Type B pancreatic cell (in vitro differentiated cells): ENCODE measurements around the gene APP. TPM values are rescaled to one million over a fixed set of nuclear protein-coding genes. Genes with fewer than 3 reads are reported as not detected.
A peak's percentile ranks its signal among the peaks of the same experiment; 100 is the strongest.

ENCODE experiments used
- DNase-seq: peaks from one replicate; pipeline ENCODE4 v3.0.0; 2021; ENCODE audit warnings: mixed read lengths; ENCODE audit not compliant: unreplicated experiment; ENCODE audit errors: extremely low spot score
- H3K27ac Mint-ChIP-seq: 2 replicates; pipeline ENCODE4 v1.8.0; 2021; ENCODE audit warnings: mild to moderate bottlenecking, mixed read lengths
- H3K27me3 Mint-ChIP-seq: 2 replicates; pipeline ENCODE4 v1.8.0; 2021; ENCODE audit warnings: mixed read lengths
- H3K36me3 Mint-ChIP-seq: 2 replicates; pipeline ENCODE4 v1.8.0; 2021; ENCODE audit warnings: mixed read lengths
- H3K4me1 Mint-ChIP-seq: one replicate; pipeline ENCODE4 v1.8.0; 2021; ENCODE audit warnings: mixed read lengths; ENCODE audit not compliant: unreplicated experiment
- H3K4me3 Mint-ChIP-seq: 2 replicates; pipeline ENCODE4 v1.8.0; 2021; ENCODE audit warnings: mild to moderate bottlenecking, mixed read lengths
- H3K9me3 Mint-ChIP-seq: 2 replicates; pipeline ENCODE4 v1.8.0; 2021; ENCODE audit warnings: mixed read lengths
- CTCF ChIP-seq: fragments of 200-600 bp; sonication (generic); conservative IDR thresholded peaks from 2 replicates; pipeline ENCODE4 v1.5.0; 2021; ENCODE audit warnings: antibody characterized with exemption, mild to moderate bottlenecking
- total RNA-seq: library from RNA; stranded (reverse); gene quantifications from 2 replicates; pipeline ENCODE4 v1.2.1, GENCODE V29; 2021; ENCODE audit warnings: low replicate concordance

The APP gene
- total RNA-seq, 1 donor from 2014 or later = 415 TPM

- H3K9me3 Mint-ChIP-seq = no peaks in the 10 kb centered on the region
- peaks cover 49% of the 10 kb centered on the region for H3K4me1 Mint-ChIP-seq
- no peak for TF ChIP-seq CTCF
- no peaks in the 10 kb centered on the region for H3K27me3 Mint-ChIP-seq
- DNase-seq = no peak
- H3K27ac Mint-ChIP-seq = peak overlapping the region; percentile 64
- H3K36me3 Mint-ChIP-seq = peaks cover 30% of the 10 kb centered on the region
- H3K4me3 Mint-ChIP-seq = peak overlapping the region; percentile 30
Observed at GRCh38 chr21:26127918-26128317, 42.7 kb downstream of the APP start.

- no peaks in the 10 kb centered on the region for H3K9me3 Mint-ChIP-seq
- no peak for DNase-seq
- H3K36me3 Mint-ChIP-seq = peaks cover 26% of the 10 kb centered on the region
- peaks cover 49% of the 10 kb centered on the region for H3K4me1 Mint-ChIP-seq
- H3K27ac Mint-ChIP-seq = peak overlapping the region; percentile 64
- no peak for TF ChIP-seq CTCF
- H3K4me3 Mint-ChIP-seq = peak overlapping the region; percentile 39
- H3K27me3 Mint-ChIP-seq = no peaks in the 10 kb centered on the region
Observed at GRCh38 chr21:26127073-26127814, 43.3 kb downstream of the APP start.

GRCh38 chr21:26126168-26126553 lies 44.4 kb downstream of the APP start:
- H3K9me3 Mint-ChIP-seq = no peaks in the 10 kb centered on the region
- H3K4me3 Mint-ChIP-seq = peak overlapping the region; percentile 9
- no peak for TF ChIP-seq CTCF
- peak overlapping the region; percentile 78 for H3K27ac Mint-ChIP-seq
- no peaks in the 10 kb centered on the region for H3K27me3 Mint-ChIP-seq
- H3K36me3 Mint-ChIP-seq = peaks cover 26% of the 10 kb centered on the region
- DNase-seq = no peak
- peaks cover 49% of the 10 kb centered on the region for H3K4me1 Mint-ChIP-seq

- no peak for DNase-seq
- TF ChIP-seq CTCF = no peak
- peak overlapping the region; percentile 9 for H3K4me3 Mint-ChIP-seq
- peaks cover 52% of the 10 kb centered on the region for H3K4me1 Mint-ChIP-seq
- H3K27ac Mint-ChIP-seq = peak overlapping the region; percentile 78
- H3K36me3 Mint-ChIP-seq = peaks cover 27% of the 10 kb centered on the region
- H3K27me3 Mint-ChIP-seq = no peaks in the 10 kb centered on the region
- no peaks in the 10 kb centered on the region for H3K9me3 Mint-ChIP-seq
Observed at GRCh38 chr21:26125433-26126167, 45.0 kb downstream of the APP start.

GRCh38 chr21:26124896-26125295 lies 45.7 kb downstream of the APP start:
- H3K36me3 Mint-ChIP-seq = peaks cover 23% of the 10 kb centered on the region
- no peaks in the 10 kb centered on the region for H3K9me3 Mint-ChIP-seq
- H3K4me1 Mint-ChIP-seq = peaks cover 52% of the 10 kb centered on the region
- H3K4me3 Mint-ChIP-seq = peak overlapping the region; percentile 73
- peak overlapping the region; percentile 78 for H3K27ac Mint-ChIP-seq
- no peak for TF ChIP-seq CTCF
- no peak for DNase-seq
- H3K27me3 Mint-ChIP-seq = no peaks in the 10 kb centered on the region
